Large intestine (tissue), 3 donors: ENCODE measurements around the gene ADGRF1. TPM values are rescaled to one million over a fixed set of nuclear protein-coding genes. Genes with fewer than 3 reads are reported as not detected.

Experiments
- DNase-seq, 2 donors: peaks; one replicate each; pipeline versions ENCODE4 v3.0.0 to v3.0.0-alpha.2; 2013
- H3K27ac ChIP-seq: one replicate; pipeline ENCODE4 v1.5.1; 2013; ENCODE audit warnings: low read length
- H3K27me3 ChIP-seq: 2 replicates; pipeline ENCODE4 v1.6.1; 2013; ENCODE audit warnings: low read length; ENCODE audit not compliant: control insufficient read depth, insufficient read depth
- H3K36me3 ChIP-seq: 2 replicates; pipeline ENCODE4 v1.6.1; 2013; ENCODE audit warnings: low read length; ENCODE audit not compliant: control insufficient read depth, insufficient read depth
- H3K4me1 ChIP-seq: one replicate; pipeline ENCODE4 v1.6.1; 2013; ENCODE audit warnings: low read length; ENCODE audit not compliant: control insufficient read depth, insufficient read depth
- H3K4me3 ChIP-seq: one replicate; pipeline ENCODE4 v1.5.1; 2013; ENCODE audit warnings: low read length
- H3K9me3 ChIP-seq: one replicate; pipeline ENCODE4 v1.6.1; 2013; ENCODE audit warnings: mild to moderate bottlenecking, low read depth, low read length, moderate library complexity; ENCODE audit not compliant: control insufficient read depth
- WGBS: methylation state at CpG from one replicate; pipeline ENCODE4 v1.1.5; 2013; ENCODE audit warnings: low lambda C conversion rate; ENCODE audit not compliant: insufficient coverage; 5-methylcytosine and 5-hydroxymethylcytosine counted together
- polyA plus RNA-seq: library from polyadenylated mRNA; unstranded; fragments of 120-200 nt; gene quantifications from one replicate; pipeline ENCODE4 v1.2.1, GENCODE V29; 2013

ADGRF1 gene
- polyA plus RNA-seq, 1 donor: 1.2 TPM

GRCh38 chr6:47076422-47077344 is 34.6 kb upstream of the ADGRF1 start:
- WGBS: 94% methylated on average over 2 of the region's 9 CpGs

DNA sequence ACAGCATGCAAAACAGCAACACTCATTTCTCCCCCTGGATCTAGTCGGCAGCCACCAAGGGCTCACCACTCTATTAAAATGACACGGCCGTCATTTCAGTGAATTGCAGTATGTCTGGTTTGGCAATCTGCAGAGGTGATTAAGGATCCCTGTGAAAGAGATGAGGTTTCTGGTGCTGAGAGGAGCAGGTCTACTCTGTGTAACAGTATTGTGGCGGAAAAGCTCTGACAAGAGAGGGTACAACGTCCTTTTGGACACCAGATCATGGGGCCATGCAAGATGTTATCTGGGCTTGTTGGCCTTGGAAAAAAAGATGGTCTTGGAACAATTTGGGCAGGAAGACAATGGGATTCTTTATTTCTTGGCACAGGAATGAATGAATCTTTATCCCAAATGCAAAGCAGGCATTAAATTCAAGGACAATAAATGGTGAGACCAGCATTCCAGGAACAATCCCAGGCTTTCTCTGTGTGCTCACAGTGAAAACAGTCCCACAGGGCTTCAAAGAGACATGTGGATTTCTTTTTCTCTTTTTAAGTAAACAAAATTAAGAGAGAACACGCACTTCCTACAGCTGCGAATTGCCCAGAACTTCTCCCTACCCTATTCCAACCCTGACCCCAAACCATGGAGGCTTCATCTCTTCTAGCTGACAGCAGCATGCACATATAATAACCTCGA is 33.7 kb upstream of the ADGRF1 start:
- no peaks in the 10 kb centered on the region for H3K36me3 ChIP-seq
- no peaks in the 10 kb centered on the region for H3K27me3 ChIP-seq
- DNase-seq: no peak
- H3K27ac ChIP-seq: no peak overlapping the region
- H3K9me3 ChIP-seq: no peaks in the 10 kb centered on the region
- H3K4me1 ChIP-seq: no peaks in the 10 kb centered on the region
- H3K4me3 ChIP-seq: no peak overlapping the region
- 100% methylated on average over 3 of the region's 8 CpGs for WGBS

More at GRCh38 chr6:47076422-47077344, 34.6 kb upstream of the ADGRF1 start:
- H3K27ac ChIP-seq: no peak overlapping the region
- no peak overlapping the region for H3K4me3 ChIP-seq
- H3K27me3 ChIP-seq: no peaks in the 10 kb centered on the region
- H3K4me1 ChIP-seq: no peaks in the 10 kb centered on the region
- no peaks in the 10 kb centered on the region for H3K9me3 ChIP-seq
- peak in 1 of 2 donors; percentile 29 for DNase-seq
- no peaks in the 10 kb centered on the region for H3K36me3 ChIP-seq

DNA sequence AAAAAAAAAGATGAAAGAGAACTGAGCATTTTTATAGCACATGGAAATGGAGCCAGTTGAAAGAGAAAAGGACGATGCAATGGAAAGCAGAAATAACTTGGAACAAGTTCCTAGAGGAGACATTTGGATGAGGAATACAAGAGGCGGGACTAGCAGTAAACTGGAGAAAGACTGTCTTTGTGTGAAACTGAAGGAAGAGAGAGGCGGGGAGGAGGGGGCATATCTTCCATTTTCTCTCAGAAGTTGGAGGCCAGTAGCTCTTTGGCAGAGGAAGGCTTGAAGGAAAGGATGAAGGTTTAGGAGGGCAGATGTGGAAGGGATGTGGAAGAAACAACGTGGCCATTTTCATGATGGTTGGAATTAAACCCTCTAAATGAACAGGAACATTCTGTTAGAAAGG is 33.0 kb upstream of the ADGRF1 start:
- H3K36me3 ChIP-seq: no peaks in the 10 kb centered on the region
- H3K9me3 ChIP-seq: no peaks in the 10 kb centered on the region
- H3K4me3 ChIP-seq: no peak overlapping the region
- no peak overlapping the region for H3K27ac ChIP-seq
- DNase-seq: no peak
- 100% methylated on average over 2 of the region's 4 CpGs for WGBS
- H3K27me3 ChIP-seq: no peaks in the 10 kb centered on the region
- no peaks in the 10 kb centered on the region for H3K4me1 ChIP-seq

- Histone ChIP-seq H3K27me3 (no peaks in the 10 kb centered on the region), H3K4me3 (no peak overlapping the region), H3K9me3 (no peaks in the 10 kb centered on the region), H3K4me1 (no peaks in the 10 kb centered on the region), H3K36me3 (no peaks in the 10 kb centered on the region), H3K27ac (no peak overlapping the region)
- DNase-seq: no peak
- 38% methylated on average over 1 of the region's 5 CpGs for WGBS
Measured at GRCh38 chr6:47073125-47074110, 31.3 kb upstream of the ADGRF1 start.

DNA sequence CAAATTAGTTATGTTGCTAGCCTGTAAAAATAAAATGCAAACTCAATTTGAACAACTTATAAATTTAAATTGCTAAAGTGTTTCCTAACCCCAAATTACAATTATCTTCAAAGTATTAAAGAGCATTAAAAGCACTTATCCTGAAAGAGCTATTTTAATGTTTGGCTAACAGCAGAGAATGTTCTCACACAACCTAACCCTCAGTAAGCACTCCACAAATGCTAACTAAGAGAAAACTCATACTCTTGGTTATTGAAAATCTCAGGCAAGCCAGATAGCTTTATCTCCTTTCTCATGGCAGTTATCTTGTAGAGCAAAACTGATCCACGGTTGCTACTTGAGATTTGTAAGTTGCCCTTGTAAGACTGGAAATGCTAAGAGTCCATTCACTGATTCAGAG is 30.5 kb upstream of the ADGRF1 start:
- Histone ChIP-seq H3K36me3 (no peaks in the 10 kb centered on the region), H3K4me1 (no peaks in the 10 kb centered on the region), H3K27ac (no peak overlapping the region), H3K27me3 (no peaks in the 10 kb centered on the region), H3K4me3 (no peak overlapping the region), H3K9me3 (no peaks in the 10 kb centered on the region)
- DNase-seq: no peak
- no CpG with 5 or more reads among the region's 1 CpG for WGBS

GRCh38 chr6:47071681-47072080 is 29.5 kb upstream of the ADGRF1 start:
- no CpG with 5 or more reads among the region's 1 CpG for WGBS
- Histone ChIP-seq H3K27me3 (no peaks in the 10 kb centered on the region), H3K27ac (no peak overlapping the region), H3K9me3 (no peaks in the 10 kb centered on the region), H3K4me3 (no peak overlapping the region), H3K4me1 (no peaks in the 10 kb centered on the region), H3K36me3 (no peaks in the 10 kb centered on the region)
- DNase-seq: no peak

- DNase-seq: no peak
- Histone ChIP-seq H3K4me3 (no peak overlapping the region), H3K4me1 (no peaks in the 10 kb centered on the region), H3K9me3 (no peaks in the 10 kb centered on the region), H3K27ac (no peak overlapping the region), H3K27me3 (no peaks in the 10 kb centered on the region), H3K36me3 (no peaks in the 10 kb centered on the region)
- 91% methylated on average over 1 of the region's 3 CpGs for WGBS
Measured at GRCh38 chr6:47070461-47070860, 28.3 kb upstream of the ADGRF1 start.

- Histone ChIP-seq H3K36me3 (no peaks in the 10 kb centered on the region), H3K27me3 (no peaks in the 10 kb centered on the region), H3K27ac (no peak overlapping the region), H3K9me3 (no peaks in the 10 kb centered on the region), H3K4me1 (no peaks in the 10 kb centered on the region), H3K4me3 (no peak overlapping the region)
- no CpG with 5 or more reads among the region's 2 CpGs for WGBS
- DNase-seq: no peak
Measured at GRCh38 chr6:47069156-47069555, 27.0 kb upstream of the ADGRF1 start.

DNA sequence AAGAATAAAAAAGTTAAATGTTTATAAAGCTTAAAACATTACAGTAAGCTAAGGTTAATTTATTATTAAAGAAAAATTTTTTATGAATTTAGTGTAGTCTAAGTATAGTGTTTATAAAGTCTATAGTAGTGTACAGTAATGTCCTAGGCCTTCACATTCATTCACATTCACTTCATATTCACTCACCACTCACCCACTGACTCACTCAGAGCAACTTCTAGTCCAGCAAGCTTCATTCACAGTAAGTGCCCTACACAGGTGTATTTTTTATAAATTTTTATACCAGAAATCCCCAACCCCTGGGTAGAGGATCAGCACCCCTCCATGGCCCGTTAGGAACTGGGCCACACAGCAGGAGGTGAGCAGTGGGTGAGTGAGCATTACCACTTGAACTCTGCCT is 24.3 kb upstream of the ADGRF1 start:
- H3K36me3 ChIP-seq: no peaks in the 10 kb centered on the region
- no peaks in the 10 kb centered on the region for H3K27me3 ChIP-seq
- no peaks in the 10 kb centered on the region for H3K9me3 ChIP-seq
- DNase-seq: no peak
- no peaks in the 10 kb centered on the region for H3K4me1 ChIP-seq
- no peak overlapping the region for H3K27ac ChIP-seq
- WGBS: no CpG with 5 or more reads among the region's 1 CpG
- no peak overlapping the region for H3K4me3 ChIP-seq

DNA sequence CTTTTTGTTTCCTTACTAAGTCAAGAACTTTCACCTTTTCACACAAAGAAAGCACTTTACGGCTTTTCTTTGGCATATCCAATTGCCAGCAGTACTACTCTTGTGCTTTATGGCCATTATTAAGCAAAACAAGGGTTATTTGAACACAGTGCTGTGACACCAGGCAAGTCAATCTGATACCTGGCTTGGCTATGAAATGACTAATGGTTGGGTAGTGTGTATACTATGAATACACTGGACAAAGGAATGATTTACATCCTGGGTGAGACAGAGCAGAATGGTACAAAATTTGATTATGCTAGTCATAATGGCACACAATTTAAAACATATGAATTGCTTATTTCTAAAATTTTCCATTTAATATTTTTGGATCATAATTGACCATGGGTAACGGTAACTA is 22.1 kb upstream of the ADGRF1 start:
- Histone ChIP-seq H3K4me3 (no peak overlapping the region), H3K4me1 (no peaks in the 10 kb centered on the region), H3K9me3 (no peaks in the 10 kb centered on the region), H3K27me3 (no peaks in the 10 kb centered on the region), H3K27ac (no peak overlapping the region), H3K36me3 (no peaks in the 10 kb centered on the region)
- DNase-seq: no peak
- WGBS: 100% methylated on average over 1 of the region's 2 CpGs
